Transverse colon (tissue), 3 donors: ENCODE results near the gene PRKCE.
A peak's percentile ranks its signal among the peaks of the same experiment; 100 is the strongest.

Source experiments
- POLR2A ChIP-seq: fragments of 450-650 bp; IDR thresholded peaks from one replicate; pipeline ENCODE4 v1.6.1; 2016; ENCODE audit warnings: antibody characterized with exemption, mild to moderate bottlenecking, moderate library complexity
- TF ChIP-seq, protein P1 (sequence below), 5 experiments: fragments of 200-600 bp in 3 of 5; fragments of 450-650 bp in 2 of 5; sonication (generic) in 3 of 5; IDR thresholded peaks; 1 replicate in 2 of 5; 2 replicates in 3 of 5; pipeline ENCODE4 v1.5.1; 2016 to 2017; ENCODE audit warnings: antibody characterized with exemption in 5 of 5, inconsistent platforms in 3 of 5, mild to moderate bottlenecking in 2 of 5, moderate library complexity in 1 of 5

DNA sequence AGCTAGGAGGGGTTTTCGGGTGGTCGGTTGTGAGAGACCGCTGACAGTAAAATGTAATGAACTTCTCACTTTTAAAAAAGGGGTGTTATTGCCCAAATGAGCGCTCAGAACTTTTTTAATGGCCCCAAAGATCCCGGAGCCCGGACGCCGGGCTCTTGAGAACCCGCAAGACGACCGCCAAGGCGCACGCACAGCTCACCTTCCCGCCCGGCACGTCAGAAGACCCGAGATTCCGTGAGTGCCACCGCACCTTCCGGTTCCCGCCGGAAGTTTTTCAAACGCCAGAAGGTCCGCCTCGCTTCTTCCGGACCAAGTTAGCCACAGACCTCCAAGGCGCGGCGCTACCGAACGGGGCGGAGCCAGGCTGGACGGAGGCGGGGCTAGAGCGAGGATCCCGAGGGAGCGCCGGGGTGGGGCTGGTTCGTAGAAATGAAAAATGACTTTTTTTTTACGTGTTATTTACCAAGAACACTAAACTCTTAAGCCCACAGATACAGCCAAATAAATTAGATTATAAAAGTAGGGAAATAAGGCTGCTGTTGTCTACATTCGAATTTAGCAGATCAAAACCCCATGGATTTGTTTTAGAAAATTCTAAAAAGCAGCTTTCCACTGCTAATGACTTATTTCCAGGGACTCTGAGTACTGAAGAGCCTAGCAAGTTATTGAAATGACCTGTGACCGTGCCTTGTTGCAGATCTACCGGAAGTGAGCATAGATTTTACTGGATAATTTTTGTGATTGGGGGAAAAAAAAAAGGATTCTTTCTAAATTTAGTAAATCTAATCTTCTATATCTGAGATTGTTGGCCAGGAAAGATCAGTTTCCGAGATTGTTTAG is 40.2 kb upstream of the PRKCE start, which contains the start of gene SRBD1:
- TF ChIP-seq, protein P1, sequence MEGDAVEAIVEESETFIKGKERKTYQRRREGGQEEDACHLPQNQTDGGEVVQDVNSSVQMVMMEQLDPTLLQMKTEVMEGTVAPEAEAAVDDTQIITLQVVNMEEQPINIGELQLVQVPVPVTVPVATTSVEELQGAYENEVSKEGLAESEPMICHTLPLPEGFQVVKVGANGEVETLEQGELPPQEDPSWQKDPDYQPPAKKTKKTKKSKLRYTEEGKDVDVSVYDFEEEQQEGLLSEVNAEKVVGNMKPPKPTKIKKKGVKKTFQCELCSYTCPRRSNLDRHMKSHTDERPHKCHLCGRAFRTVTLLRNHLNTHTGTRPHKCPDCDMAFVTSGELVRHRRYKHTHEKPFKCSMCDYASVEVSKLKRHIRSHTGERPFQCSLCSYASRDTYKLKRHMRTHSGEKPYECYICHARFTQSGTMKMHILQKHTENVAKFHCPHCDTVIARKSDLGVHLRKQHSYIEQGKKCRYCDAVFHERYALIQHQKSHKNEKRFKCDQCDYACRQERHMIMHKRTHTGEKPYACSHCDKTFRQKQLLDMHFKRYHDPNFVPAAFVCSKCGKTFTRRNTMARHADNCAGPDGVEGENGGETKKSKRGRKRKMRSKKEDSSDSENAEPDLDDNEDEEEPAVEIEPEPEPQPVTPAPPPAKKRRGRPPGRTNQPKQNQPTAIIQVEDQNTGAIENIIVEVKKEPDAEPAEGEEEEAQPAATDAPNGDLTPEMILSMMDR (IDR thresholded peaks at IDR 0.05) = peak in 1 of 5 experiments; percentile 25
- TF ChIP-seq POLR2A = peak; percentile 54
